OCI-LY1 (cell line): Measurements from ENCODE around the gene COX11.

Experiments
- EZH2 ChIP-seq: fragments of 200-600 bp; sonication (generic), shearing (Covaris generic); IDR thresholded peaks from 2 replicates; pipeline ENCODE4 v1.8.0; 2017; ENCODE audit warnings: borderline replicate concordance, mixed run types, mild to moderate bottlenecking, antibody characterized with exemption, low read length, moderate library complexity, mixed read lengths
- TF ChIP-seq, protein P1 (sequence below): fragments of 200-600 bp; sonication (generic), shearing (Covaris generic); IDR thresholded peaks from 2 replicates; pipeline ENCODE4 v1.5.1; 2017; ENCODE audit warnings: mild to moderate bottlenecking, antibody characterized with exemption, low read length, moderate library complexity, mixed read lengths

DNA sequence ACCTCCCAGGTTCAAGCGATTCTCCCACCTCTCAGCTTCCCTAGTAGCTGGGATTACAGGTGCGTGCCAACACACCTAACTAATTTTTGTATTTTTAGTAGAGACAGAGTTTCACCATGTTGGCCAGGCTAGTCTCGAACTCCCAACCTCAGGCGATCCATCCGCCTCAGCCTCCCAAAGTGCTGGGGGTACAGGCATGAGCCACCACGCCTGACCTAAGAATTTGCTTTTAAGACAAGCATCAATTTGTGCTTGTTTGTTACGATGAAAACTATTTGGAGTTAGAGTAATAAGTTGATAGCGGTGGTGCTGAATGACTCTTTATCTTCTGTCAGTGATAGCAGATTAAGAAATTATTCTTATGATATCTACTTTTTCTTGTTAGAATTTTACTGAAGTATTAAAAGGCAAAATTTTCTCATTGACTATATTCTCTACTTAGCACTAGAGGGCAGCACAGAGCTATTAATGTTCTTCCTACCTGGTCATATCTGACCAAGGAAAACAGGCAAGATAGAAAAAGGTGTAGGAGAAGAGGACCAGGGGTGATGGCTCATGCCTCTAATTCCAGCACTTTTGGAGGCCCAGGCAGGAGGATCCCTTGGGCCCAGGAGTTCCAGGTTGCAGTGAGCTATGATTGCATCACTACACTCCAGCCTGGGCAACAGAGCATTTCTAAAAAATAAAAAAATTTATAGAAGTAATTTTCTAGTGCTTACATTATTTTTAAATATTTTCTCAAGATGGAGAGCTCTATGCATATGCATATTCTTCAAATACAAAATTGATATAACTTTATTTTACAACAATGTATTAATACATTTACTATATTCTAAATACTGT is 24.6 kb upstream of the COX11 start:
- TF ChIP-seq, protein P1, sequence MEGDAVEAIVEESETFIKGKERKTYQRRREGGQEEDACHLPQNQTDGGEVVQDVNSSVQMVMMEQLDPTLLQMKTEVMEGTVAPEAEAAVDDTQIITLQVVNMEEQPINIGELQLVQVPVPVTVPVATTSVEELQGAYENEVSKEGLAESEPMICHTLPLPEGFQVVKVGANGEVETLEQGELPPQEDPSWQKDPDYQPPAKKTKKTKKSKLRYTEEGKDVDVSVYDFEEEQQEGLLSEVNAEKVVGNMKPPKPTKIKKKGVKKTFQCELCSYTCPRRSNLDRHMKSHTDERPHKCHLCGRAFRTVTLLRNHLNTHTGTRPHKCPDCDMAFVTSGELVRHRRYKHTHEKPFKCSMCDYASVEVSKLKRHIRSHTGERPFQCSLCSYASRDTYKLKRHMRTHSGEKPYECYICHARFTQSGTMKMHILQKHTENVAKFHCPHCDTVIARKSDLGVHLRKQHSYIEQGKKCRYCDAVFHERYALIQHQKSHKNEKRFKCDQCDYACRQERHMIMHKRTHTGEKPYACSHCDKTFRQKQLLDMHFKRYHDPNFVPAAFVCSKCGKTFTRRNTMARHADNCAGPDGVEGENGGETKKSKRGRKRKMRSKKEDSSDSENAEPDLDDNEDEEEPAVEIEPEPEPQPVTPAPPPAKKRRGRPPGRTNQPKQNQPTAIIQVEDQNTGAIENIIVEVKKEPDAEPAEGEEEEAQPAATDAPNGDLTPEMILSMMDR = peak; percentile 67
- no peak for TF ChIP-seq EZH2
